GM18498 (cell line): ENCODE results near the gene TJP2.

Experiments
- ATAC-seq: cut with Tn5 transposase; IDR thresholded peaks from one replicate; pipeline ENCODE4 v1.9.1; 2021; ENCODE audit warnings: mild to moderate bottlenecking, moderate library complexity; ENCODE audit not compliant: unreplicated experiment

TJP2 gene

DNA sequence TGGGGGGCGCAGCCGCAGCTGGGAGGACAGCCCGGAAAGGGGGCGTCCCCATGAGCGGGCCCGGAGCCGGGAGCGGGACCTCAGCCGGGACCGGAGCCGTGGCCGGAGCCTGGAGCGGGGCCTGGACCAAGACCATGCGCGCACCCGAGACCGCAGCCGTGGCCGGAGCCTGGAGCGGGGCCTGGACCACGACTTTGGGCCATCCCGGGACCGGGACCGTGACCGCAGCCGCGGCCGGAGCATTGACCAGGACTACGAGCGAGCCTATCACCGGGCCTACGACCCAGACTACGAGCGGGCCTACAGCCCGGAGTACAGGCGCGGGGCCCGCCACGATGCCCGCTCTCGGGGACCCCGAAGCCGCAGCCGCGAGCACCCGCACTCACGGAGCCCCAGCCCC is 47.0 kb downstream of the TJP2 start:
- ATAC-seq = no peak

DNA sequence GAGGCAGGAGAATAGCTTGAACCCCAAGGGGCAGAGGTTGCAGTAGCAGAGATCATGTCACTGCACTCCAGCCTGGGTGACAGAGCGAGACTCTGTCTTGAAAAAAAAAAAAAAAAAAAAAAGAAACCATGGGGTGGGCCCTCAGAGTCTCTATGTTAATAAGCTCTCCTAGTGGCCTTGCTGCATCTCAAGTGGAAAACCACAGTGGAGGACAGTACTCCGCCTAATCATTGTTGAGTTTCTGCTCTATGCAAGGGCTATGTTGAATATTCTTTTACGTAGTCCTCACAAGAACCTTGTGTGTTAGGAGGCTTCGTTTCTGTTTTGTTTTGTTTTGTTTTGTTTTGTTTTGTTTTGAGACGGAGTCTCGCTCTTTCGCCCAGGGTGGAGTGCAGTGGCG is 48.9 kb downstream of the TJP2 start:
- ATAC-seq = no peak

DNA sequence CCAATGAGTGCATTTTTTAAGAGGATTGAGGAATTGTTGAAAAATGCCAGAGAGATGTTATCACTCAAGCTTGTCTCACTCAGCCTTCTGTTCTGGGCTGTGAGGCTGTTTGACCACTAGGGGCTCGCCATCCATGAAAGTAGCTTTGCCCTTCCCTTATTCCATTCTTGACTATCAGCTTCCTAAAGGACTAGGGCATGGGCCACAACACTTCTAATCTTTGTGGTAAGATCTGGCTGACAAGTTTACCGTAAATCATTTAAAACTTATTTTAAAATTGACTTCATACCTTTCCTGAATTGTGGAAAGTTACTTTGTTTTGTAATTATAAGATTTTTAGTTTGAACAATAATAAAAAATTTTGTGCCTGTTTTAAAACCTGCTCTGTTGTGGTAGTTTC is 49.5 kb downstream of the TJP2 start:
- no peak for ATAC-seq

DNA sequence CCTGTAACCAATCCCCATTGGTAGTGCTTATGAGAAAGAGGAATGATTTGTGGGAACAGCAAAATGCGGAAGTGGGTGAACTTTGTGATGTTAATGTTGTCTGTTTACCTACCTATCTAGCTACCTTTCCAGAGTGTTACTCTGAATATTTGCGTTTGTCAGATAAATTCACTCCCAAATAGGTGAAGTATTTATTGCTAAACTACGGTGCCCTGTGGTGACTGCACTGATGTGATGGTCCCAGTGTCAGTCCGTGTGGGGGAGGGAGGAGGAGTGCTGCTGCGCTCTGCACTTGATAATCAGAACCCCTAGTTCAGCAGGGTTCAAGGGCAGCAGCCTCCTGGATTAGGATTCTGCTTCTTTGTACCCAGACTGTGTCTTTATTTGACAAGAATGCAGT is 55.3 kb downstream of the TJP2 start:
- no peak for ATAC-seq

DNA sequence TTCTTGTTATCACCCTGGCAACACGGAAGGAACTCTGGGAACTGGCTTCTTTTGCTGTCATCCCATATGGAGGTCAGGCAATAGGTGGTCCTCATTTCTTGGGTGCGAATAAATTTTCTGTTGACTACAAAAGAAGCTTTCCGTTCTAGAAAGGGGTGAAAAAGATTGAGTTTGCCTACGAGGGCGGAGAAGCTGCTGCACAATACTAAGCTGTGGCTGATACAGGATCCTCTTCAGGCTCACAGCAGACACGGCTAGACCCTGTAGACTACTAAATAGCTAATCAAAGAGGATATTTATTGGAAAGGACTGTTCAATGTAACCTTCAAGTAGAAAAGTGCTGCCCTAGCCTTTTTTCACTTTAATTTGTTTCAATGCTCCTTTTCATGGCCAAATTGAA is 58.1 kb downstream of the TJP2 start:
- ATAC-seq = no peak

DNA sequence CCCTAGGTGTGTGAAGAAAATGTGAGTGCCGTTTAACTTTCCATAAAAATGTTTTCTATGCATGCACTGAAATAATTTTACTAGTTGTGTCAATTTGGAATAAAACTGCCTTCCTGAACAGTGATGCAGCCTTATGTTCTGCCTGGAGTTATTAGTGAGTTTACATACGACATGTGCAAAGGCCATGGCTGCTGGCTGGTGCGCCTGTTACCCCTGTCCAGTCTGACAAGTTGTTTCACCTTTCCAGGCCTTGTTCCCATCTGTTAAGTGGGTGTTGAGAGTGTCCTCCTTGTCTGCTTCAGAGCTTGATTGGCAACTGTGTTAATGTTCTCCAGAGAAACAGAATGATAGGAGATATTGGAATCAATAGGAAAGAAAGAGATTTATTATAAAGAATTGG is 60.6 kb downstream of the TJP2 start:
- ATAC-seq = no peak

DNA sequence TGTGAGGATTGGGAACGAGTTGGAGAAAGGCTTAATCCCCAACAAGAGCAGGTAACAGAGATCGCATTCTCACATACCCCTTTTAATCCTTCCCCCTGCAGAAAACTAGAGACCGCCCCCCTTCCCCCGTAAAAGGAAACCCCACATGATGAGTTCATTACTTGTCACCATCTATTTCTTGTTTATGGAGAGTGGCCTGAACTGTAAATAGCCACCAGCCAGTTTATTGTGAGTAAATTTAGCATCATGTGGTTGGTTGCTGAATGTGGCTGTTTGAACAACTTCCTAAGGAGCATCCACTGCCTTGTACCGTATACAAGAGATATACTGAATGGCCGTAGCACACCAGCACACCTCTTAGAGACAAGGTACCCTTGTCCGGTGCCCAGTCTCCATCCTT is 62.1 kb downstream of the TJP2 start:
- ATAC-seq = no peak

DNA sequence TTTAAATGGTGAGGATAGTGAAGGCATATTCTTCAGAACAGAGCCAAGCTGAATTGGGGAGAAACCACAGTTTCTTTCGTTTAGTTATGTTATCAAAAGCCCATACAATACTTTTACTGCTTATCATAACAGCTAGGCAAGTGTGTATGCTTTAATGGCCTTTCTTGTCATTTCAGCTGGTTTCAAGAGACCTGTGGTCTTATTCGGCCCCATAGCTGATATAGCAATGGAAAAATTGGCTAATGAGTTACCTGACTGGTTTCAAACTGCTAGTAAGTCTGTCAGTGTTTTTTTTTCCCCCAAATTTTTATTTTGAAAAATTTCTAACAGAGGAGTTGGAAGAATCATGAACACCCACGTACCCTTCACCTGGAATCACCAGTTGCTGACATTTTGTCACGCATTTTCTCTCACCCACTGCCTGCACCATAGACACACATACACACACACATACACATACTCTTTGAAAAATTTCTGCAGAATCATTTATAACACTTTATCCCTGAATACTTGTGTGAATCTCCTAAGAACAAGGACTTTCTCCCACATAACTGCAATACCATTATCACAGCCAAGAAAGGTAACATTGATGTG is 63.7 kb downstream of the TJP2 start:
- no peak for ATAC-seq

DNA sequence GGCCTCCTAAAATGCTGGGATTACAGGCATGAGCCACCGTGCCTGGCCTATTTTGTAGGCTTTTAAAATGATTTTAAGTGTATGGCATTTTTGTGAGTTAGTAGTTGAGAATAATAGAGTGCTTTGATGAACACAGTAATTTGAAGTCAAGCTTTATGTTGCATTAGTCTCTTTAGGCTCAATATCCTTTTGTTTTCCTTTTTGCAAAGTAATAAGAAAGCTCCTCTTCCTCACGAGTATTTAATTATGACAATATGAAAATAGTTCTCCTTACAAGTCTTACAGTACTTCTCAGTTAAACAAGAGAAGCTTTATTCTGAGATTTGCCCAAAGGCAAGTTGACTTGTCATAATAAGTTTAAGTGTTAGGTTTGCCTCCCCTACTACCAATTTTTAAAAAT is 69.0 kb downstream of the TJP2 start:
- no peak for ATAC-seq

DNA sequence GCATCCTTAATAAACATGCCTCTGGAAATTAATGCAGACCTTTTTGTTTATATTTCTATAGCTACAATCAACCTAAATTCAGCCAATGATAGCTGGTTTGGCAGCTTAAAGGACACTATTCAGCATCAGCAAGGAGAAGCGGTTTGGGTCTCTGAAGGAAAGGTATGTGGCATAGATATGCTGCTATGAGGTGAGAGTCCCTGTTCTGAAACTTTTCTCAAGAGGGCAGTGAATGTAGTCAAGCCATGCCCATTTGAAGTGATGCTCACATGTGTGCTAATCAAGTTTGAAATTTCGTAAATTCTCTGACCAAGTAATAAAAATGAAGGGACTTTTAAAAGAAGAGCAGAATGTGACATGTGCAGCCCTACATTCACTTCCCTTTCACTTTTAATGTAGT is 72.6 kb downstream of the TJP2 start:
- ATAC-seq = no peak

DNA sequence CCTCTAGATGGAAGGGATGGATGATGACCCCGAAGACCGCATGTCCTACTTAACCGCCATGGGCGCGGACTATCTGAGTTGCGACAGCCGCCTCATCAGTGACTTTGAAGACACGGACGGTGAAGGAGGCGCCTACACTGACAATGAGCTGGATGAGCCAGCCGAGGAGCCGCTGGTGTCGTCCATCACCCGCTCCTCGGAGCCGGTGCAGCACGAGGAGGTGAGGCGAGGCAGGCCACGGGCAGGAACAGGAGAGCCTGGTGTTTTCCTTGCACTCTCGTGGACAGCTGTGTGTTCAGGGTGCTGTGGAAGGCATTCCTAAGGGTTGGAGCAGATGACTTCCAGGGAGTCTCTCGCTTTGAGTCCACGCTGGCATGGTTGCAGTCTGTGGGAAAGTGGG is 73.9 kb downstream of the TJP2 start:
- no peak for ATAC-seq

DNA sequence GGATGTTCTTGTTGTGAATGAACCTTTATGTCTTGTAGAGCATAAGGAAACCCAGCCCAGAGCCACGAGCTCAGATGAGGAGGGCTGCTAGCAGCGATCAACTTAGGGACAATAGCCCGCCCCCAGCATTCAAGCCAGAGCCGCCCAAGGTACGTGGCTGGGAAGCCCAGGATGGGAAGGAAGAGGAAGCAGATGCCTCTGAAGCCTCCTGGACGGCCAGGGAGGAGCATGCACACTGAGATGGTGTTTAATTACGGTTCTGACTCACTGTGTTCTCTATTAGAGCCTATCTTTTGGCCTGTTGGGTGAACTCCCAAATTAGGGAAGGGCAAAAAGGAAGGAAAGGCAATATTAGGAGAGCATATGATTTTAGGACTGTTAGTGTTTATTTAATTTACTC is 75.3 kb downstream of the TJP2 start:
- no peak for ATAC-seq

DNA sequence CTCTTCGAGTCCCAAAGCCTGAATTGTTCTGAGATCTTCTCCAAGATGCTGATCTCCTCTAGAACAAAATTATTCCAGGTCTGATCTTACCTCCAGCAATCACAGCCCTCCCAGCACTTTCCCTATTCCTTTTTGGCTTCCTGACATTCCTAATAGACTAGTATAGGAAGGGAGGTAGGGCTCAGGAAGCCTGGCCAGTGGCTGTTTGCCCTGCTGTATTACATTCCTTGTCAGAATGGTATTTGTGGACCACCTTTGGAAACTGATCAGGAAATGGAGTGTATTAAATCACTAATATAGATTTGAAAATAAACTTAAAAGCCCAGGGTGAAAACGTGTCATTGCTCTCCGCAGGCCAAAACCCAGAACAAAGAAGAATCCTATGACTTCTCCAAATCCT is 76.6 kb downstream of the TJP2 start:
- no peak for ATAC-seq

DNA sequence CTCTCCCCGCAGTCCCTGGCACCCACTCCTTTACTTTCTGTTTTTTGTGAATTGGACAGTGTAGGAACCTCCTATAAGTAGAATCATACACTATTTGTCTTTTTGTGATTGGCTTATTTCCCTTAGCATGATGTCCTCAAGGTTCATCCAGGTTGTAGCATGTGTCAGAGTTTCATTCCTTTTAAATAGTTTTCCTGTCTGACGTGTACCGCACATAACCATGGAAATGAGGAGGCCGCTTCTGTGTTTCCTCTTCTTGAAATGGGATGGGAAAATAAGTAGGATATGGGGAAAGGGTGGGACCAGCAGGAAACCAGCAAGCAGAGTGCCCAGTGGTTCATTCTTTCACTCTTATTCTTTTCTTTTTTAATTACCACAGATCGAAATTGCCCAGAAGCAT is 78.4 kb downstream of the TJP2 start:
- no peak for ATAC-seq

DNA sequence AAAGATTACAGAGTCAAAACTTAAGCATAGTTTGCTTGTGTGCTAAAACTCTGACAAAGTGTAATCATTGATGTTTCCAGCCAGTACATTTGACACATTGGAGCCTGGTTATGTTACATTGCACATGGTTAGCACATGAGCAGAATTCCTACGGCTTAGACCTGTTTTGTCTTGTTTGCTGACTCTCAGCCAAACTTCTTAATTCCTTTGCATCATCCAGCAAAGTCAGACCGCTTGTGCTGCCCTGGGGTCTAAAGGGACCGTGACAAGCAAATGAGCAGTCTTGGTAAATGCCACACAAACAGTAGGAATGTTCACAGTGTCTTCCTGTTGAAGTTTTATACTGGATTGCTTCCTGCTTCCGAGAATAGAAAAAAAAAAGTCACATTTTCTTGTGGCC is 79.0 kb downstream of the TJP2 start:
- no peak for ATAC-seq

DNA sequence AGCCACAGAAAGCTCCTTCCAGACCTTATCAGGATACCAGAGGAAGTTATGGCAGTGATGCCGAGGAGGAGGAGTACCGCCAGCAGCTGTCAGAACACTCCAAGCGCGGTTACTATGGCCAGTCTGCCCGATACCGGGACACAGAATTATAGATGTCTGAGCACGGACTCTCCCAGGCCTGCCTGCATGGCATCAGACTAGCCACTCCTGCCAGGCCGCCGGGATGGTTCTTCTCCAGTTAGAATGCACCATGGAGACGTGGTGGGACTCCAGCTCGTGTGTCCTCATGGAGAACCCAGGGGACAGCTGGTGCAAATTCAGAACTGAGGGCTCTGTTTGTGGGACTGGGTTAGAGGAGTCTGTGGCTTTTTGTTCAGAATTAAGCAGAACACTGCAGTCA is 80.1 kb downstream of the TJP2 start:
- no peak for ATAC-seq

DNA sequence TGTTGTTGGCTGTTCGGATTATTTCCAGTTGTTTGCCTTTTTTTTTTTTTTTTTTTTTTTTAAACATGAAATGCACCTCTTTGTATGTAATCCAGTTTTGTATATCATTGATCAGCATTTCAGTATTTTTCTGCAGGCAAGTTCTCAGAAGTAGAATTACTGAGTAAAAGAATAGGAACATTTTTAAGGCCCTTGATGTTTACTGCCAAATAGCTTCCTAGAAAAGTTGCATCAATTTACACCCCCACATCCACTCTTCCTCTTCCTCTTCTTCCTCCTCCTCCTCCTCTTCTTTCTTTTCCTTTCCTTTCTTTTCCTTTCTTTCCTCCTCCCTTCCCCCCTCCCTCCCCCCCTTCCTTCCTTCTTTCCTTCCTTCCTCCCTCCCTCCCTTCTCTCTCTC is 81.5 kb downstream of the TJP2 start:
- no peak for ATAC-seq

DNA sequence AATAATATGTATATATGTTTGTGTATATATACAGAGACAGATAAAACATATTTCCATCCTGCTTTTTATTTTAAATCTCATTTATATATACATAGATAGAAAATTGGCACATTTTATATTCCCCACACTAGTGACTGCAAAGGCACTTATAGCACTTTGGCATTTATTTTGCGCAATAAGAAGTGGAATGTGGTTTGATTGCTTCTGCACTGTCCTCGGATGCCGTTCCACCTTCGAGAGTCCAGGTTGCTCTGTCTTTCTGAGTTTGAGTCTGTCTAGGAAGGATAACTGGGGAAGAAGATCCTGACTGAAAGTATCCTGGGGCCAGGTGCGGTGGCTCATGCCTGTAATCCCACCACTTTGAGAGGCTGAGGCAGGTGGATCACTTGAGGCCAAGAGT is 84.5 kb downstream of the TJP2 start:
- no peak for ATAC-seq

DNA sequence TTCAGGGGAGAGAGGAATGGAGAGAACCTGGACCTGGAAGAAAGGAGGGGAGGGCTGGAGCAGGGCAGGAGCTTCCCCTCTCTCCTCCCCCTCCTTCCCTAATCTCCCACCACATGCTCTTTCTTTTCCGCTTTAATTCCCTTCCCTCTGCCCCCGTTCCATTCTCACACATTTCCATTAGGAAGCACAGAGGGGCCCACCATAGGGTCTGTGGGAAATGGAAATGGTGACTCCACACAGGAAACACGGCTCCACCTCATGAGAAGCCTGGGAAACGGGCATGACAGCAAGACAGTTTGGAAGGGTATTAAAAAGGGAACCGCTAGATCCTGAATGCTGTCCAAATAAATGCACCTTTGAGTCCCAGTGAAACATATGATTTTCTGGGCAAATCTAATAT is 86.1 kb downstream of the TJP2 start:
- no peak for ATAC-seq

DNA sequence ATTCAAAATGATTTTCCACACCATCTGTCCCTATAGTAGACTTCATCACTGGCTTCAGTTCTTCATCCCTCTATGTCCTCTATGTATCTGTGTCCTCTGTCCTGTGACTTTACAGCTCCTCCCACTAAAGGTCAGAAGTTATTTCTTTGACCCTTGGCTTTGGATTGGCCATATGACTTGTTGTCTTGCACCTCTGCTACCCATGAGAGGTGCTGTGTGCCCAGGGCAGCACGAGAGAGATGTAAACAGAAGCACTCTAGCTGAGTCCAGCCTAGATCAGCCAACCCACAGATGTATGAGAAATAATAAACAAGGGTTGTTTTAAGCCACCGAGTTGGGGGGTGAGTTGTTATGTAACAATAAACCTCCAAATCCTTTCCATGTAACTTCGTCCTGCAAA is 87.6 kb downstream of the TJP2 start:
- ATAC-seq = no peak

DNA sequence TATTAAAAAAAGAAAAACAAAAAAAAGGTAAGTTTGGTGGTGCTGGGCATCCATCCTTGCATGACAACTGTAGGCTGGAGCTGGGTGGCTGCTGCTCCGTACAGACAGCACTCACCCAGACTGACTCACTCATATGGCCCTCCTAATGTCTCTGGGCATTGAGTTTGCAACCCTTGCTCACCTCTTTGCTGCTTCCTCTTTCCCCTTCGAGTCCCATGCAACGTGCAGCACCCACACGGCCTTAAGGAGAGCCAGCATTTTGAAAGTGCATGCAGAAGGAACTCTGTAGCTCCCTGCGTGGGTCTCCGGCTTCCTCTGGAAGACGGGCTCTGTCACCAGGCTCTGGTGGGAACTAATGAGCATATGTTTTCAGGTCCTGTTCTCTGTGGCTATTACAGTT is 90.4 kb downstream of the TJP2 start:
- ATAC-seq = no peak

DNA sequence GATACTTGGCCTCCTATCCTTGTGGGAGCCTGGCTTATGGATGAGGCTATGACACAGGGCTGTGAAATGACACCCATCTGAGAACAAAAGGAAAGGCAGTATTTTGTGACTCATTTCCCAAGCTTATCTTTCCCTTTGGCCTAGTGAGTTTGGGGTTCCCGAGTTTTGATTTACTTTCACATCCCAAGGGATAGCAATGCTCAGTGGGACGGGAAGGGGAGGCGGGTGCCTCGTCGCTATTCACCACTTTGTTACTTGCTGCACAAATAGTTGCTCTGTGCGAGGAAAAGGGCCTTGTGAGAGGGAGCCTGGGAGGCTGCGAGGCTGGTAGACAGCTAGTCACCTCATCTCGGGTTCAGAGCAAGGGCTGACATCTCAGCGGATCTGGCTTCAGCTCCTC is 91.8 kb downstream of the TJP2 start:
- no peak for ATAC-seq

DNA sequence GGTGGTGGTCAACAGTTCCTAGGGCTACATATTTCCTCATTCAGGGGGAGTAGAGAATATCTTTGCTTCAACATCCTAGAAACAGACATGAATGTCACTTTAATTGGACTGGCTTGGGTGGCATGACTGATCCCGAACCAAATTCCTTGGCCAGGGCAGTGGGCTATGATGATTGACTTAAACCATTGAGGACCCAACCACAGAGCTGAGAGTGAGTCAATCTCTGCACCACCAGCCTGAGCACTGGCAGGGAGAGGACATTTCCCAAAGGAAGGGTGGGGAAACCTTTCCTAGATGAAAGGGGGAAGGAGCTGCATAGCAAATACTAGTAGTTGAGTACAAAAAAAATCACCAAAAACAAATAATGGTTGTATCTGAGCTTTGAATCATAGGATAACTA is 98.1 kb downstream of the TJP2 start:
- ATAC-seq = no peak

DNA sequence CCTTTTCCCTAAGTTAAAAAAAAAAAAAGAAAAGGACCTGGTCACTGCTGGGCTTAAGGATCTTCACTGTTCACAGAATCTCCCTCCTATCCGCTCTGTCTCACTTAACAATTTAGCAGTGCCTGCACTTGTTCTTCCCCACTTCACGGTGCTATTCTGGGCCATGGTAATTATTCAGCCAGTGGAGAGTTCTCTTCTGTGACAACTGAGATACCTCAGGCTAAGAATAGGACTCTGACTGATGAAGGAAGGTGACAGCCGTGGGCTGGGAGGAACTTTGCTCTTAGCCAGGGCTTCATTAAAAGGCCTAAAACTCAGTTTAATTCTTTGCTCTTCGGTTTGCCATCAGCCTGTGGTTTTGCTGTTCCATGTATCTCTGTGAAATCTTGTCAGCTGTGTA is 99.1 kb downstream of the TJP2 start:
- no peak for ATAC-seq
